DMS53 (cell line): Measurements from ENCODE around the gene COL23A1.

Source experiments
- DNase-seq: peaks from one replicate; lab custom pipeline; 2025; lab: John Stamatoyannopoulos, UW

Gene COL23A1

DNA sequence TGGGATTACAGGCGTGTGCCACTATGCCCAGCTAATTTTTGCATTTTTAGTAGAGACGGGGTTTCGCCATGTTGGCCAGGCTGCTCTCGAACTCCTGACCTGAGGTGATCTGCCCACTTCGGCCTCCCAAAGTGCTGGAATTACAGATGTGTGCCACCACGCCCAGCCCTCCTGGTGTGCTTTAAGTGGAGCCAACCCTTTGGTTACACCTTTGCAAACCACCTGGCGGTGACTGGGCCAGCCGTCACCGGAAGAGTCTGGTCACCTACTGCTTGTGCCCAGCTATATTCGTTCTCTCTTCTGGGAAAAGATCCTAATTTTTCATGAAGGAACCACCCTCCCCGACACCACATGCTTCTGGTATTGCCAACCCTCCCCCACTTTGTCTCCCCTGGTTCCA, 35.9 kb downstream of the COL23A1 start:
- DNase-seq, result no peak

DNA sequence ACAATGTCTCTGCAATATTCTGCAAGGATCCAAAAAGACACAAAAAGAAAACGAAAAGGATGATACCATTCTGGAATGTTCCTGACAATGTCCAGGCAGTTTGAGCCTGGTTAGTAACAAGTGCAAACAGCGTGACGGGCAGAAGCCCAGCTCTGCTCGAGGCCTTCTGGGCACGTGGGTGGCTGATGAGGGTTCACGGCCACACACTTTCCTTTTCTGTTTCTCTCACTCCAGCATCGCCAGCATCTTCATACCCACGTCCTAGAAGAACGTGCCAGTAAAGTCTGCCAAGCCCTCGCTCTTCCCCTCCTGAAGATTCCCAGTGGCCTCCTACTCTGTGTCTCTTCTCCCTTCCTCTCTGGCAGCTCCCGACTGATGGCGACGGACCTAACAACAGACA, 36.7 kb downstream of the COL23A1 start:
- no peak for DNase-seq

DNA sequence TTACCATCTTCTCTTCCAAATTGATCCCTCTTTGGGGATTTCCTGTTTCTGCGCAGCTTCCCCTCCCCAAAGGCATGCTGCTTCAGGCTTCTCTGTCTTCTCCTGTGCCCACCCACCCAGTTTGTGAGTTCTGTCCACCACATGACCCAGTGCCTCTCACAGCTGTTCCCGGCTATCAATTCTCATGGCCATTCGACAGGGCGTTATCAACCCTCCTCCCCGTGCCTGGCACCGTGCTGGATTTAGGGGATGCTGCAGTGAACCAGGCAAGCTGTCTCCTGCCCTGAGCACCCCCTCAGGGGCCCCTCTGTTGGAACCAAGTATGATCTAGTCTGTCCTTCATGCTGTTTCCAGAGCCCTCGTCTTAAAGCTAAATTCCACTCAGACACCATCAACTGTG, 38.7 kb downstream of the COL23A1 start:
- no peak for DNase-seq

DNA sequence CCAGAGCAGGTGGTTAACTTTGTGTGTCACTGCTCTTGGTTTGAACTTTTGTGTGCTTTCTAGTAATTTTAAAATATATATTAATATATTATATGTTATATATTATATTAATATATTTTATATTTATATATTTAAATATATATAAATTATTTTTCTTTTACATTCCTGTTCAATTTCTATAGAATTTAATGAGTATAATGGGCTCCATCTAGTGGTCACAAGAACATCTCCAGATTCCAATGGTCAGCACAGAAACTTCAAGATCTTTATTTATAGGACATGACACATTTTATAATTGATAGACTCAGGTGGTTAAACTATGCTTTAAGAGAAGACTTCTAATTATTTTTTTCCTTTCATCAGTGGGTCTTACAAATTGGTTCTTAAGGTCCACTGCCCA, 39.1 kb downstream of the COL23A1 start:
- peak; percentile 55 for DNase-seq

DNA sequence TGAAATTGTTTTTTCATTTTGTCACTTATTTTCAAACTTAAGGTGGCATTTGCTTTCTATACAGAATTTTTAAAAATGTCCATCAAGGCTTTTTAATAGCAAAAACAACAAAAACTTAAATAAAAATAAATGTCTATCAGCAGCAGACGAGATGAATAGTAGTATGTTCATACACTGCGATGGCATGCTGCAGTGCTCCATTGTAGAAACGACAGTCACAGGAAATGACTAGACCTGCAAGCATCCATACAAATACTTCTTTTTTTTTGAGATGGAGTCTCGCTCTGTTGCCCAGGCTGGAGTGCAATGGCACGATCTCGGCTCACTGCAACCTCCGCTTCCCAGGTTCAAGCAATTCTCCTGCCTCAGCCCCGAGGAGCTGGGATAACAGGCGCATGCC, 41.4 kb downstream of the COL23A1 start:
- DNase-seq, result no peak

DNA sequence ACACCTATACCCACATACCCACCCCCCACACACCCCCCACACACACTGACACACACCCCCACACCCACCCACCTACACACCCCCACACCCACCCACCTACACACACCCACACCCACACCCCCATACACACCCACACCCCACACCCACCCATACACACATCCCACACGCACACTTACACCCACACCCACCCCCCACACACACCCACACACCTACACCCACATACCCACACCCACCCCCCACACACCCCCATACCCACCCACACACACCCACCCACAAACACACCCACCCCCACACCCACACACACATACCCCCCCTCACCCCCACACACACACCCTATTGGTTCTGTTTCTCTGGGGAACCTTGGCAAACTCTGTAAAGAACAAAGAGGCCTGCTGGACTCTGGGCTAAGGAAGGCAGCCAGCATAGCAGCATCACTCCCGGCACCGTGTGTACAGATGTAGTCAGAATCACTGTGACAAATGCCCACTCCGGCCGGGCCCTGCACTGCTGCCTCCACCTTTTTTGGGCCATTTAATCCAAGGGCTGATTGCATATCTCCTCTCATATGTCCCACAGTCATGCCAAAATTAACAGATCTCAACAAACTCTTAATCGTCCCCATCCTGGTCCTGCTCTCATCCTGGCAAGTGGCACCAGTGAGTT, 42.3 kb downstream of the COL23A1 start:
- no peak for DNase-seq

DNA sequence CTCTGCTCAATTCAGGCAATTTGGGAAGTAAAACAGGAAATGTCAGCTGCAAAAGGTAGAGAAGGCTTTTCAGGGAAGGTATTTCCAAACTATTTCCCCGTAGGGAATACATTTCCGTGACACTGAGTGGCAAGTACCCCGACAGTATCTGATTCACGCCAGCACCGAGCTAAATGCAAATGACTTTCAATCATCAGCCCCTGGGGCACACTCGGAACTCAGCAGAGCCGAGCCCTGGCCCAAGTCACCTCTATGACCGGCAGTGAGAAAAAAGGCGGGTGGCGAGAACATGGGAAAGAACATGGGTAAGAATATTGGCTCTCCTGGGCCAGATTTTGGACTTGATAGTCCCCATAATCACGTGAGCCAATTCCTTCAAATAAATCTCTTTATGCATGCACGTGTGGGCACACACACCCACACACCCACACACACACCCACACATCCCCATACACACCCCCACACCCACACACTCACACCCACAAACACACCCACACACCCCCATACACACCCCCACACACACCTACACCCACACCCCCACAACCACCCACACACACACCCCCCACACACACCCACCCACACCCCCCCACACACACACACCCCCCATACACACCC, 43.0 kb downstream of the COL23A1 start:
- no peak for DNase-seq

DNA sequence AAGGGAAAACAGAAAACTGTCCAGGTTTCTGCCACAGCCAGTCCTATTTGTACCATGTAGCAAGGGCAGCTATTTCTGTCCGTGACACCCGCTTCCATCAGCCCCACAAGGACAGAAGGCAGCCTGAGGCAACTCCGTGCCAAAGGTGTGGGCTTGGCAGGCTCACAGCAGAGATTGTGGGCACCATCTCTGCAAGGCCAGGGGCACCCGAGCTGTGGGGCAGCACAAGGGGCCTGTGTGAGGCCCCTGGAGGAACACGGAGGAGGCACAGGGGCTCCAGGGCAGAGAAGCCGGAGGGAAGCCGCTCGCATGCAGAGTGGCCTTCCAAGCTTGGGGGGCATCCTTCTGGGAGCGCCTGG, 43.5 kb downstream of the COL23A1 start:
- no peak for DNase-seq

DNA sequence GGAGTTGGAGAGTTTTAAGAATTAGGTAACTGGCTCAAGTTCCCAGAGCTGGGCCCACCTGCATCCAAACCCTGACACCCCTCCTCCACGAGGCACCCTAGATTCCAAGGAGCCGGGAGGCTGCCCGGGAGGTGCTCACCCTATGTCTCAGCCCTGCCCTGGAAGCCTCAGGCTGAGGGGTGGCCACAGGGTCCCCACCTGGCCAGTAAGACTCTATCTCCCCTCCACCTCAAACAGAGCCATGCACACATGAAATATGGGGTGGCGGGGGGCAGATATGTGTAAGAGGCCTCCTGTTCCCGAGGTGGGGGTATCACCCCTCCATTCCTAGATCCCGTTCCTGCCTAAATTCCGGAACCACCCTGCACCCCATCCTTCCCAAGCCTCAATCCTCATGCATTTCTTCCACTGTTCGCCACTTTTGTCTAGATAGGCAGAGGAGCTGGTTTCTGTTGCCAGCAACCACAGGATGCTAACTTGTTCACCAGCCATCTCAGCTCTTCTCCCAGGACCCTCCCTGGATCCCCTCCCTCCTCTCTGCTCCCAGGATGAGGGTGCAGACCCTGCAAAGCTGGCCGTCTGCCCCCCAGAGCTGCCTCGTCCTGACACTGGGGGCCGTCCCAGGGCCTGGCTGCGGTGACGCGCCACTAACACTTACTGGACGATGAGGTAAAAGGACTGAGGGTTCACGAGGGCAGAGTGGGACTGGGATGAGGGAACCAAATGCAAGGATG, 44.1 kb downstream of the COL23A1 start:
- no peak for DNase-seq

DNA sequence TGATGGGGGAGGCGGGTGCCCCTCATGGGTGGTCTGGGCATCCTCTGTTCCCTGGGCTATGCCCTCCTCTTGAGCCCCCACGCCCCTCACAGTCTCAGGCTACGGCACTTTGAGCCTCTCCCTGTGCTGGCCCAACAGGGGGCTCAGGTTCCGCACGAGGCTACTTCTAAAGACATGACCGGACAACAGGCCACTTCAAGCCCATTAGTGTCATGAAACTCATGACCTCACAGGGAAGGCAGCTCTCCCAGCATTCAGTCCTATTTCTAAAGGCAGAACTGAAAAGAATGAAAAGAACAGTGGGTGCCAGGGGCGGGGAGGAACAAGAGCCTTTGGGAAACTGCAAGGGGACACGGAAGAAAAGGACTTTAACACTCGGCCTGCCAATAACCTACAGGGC, 45.0 kb downstream of the COL23A1 start:
- no peak for DNase-seq

DNA sequence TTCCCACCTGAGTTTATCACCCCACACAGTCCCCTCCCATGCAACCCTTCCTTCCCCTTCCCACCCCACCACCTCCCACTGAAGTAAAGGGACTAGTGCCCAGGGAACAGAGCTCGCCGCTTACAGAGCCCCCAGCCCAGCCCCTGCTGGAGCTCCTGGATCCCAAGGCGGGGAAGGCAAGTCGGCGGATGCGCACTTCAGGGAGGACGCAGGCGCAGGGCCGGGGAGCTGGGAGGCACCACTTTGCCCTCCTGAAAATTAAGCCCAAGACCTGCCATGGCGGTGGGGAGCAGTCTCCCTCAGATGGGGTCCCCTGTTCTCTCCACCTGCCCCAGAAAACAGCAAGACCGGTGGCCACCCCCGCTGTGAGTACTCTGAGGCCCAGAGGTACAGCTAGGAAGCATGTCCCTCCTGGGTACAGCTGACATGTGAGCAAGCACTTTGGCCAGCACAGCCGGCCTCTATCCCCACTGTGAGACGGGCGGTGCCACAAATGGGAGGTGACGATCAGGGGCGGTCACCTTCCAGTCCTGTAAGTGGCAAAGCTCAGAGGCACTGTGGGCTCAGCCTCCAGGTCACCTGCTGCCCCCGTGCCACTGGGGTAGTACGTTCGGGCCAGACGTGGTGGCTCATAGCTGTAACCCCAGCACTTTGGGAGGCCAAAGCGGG, 45.9 kb downstream of the COL23A1 start:
- DNase-seq, result no peak

DNA sequence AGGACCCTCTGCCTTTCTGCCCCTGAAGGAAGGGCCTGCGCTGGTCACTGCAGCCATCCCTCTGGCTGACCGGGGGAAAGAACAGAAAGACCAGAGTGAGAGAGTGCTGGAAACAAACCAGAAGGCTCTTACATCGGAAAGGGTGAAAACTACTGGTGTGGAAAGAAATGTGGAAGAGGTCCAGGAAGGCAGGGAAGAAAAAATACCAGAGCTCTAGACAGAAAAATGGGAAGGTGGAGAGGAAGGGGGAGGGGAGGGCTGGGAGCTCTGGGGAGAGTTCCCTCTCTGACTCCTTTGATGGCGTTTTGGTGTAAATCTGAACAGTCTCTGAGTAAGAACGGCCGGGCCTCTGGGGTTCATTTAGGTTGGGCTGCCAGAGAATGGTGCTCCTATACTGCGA, 47.7 kb downstream of the COL23A1 start:
- no peak for DNase-seq

DNA sequence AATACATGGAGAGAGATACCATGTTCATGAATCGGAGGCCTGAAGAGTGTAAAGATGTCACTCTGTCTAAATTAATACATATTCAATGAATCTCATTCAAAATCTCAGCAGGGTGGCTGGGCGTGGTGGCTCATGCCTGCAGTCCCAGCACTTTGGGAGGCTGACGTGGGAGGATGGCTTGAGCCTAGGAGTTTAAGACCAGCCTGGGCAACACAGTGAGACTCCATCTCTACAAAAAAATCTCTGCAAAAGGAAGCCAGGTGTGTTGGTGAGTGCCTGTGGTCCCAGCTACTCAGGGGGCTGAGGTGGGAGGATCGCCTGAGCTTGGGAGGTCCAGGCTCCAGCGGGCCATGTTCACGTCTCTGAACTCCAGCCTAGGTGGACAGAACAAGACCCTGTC, 49.7 kb downstream of the COL23A1 start:
- DNase-seq, result no peak

DNA sequence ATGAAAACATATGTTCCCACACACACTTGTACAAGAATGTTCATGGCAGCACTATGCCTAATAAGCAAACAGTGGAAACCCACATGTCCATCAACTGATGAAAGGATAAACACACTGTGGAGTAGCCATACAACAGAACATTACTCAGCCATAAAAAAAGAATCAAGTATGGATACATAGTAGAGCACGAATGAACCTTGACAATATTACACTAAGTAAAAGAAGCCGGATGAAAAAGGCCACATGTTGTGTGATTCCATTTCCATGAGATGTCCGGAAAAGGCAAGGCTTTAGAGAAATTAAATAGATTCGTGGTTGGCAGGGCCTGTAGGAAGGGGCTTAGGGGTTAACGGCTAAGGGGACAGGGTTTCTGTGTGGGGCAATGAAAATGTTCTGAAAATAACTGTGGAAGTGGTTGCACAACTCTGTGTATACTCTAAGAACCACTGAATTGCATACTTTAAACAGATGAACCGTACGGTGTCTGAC, 51.4 kb downstream of the COL23A1 start:
- DNase-seq, result no peak

DNA sequence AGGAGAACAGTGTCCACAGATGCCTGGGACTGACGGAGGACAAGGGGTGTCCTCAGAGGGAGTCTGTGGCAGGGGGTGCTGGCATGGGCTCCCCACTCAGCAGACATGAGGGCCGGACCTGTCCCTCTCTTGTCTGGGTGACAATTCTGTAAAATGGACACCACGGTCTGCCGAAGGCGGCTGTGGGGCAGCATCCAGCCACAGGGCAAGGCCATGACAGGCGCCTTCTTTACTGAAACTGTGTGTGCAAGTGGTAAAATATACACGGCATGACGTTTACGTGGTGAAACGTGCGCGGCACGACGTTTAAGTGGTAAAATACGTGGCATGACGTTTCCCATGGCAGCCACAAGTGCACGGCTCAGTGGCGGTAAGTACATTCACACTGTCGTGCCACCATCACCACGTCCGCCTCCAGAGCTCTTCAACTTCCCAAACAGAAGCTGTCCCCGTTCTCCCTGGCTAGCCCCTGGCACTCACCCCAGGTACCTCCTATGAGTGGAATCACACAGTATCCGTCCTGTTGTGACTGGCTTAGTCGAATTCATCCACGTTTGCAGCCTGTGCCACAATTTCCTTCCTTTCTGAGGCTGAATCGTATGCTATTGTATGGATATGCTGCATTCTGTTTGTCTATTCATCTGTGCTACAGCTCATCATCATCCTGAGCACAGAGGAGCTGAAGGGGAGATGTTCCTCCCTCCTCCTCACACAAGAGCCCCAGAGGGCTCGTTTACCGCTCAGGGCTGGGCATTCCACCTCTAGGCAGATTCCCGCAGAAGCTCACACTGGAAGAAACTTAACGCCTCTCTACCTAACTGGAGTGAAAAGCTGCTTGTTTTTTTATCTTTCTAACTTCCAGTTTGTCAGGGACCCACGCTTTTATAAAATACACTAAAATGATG, 52.5 kb downstream of the COL23A1 start:
- DNase-seq, result no peak

DNA sequence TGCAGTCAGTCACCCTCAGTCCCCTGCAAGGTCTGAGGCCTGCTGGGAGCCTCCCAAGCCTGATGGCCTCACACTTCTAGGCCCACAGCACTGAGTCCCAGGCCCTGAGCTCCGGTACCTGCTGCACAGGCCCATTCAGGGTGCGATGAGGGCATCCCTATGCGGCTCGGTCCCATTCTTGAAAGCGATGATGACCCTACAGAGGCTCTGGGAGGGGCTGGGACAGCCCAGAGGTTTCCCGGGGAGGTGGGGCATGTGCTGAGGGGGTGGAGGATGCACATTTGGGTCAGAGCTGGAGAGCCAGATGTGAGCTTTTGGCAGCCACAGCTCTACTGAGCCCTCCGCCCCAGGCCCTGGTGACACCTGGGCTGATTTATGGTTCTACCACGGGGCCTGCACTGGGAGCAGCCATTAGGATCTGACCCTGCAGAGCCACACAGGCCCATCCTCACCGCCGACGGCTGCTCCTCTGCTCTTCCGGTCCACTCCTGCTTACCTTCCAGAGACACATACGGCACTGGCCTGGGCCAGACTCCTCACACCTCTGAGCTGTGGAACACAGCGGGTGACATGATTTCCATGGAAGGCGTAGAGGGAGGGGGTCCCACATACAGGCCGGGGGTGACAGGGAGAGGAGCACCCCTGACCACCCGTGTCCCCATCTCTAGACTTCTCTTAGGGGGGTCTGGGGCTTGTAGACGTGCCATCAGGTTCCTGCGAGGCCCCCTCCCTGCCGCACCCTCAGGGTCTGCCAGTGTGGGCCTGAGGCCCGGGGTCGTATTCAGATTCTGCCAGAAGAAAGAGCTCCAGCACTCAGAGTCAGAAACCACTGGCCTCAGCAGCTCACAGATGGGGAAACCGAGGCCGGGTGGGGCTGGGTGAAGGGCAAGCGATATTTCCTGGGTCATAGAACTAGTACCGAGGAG, 53.4 kb downstream of the COL23A1 start:
- no peak for DNase-seq

DNA sequence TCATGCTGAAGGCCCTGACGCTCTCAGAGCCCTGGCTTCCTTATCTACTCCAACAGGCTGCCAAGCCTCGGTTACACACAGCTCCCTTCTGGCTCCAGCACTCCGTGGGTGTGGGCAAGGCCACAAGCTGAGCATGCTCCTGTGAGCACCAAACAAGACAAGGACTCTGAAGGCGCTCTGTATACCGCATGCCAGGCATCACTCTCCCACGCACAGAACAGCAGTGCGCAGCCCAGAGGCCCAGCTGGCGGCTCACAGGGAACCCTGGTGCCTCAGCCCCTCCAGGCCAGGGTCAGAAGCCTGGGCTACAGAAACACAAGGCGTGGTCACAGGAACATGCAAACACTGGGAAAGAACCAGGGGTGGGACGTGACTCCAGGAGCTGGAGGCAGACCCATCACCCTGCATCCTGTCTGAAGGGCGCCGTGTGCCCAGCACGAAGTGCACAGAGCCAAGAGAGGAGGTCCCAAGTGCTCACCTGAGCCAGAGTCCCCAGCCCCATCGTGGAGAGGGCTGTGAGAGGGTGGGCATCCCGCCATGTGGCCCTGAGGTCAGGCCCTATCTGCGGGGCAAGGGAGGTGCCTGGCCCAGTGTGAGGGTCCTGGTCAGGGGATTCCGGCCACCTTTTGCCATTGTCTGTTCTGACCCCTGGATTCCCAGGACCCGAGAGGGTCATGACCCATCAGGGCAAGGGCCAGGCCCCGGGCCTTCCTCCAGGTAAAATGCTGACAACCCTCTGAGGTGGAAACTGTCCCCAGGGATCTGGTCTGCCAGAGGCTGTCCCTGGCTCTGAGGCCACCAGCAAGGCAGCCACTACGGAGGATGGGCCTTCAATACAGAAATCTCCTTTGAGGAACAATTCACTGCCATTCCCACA, 54.7 kb downstream of the COL23A1 start:
- no peak for DNase-seq

DNA sequence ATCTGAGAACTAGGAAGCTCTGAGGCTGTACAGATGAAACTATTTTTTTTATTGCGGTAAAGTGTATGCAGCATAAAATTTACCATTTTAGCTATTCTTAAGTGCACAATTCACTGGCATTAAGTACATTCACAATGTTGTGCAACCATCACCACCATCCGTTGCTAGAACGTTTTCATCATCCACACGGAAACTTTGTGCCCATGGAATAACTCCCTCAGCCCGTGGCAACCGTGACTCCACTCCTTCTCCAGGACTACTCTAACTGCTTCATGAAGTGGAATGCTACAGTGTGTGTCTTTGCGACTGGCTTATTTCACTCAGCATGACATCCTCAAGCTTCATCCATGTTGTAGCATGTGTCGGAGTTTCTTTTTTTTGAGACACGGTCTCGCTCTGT, 57.1 kb downstream of the COL23A1 start:
- no peak for DNase-seq

DNA sequence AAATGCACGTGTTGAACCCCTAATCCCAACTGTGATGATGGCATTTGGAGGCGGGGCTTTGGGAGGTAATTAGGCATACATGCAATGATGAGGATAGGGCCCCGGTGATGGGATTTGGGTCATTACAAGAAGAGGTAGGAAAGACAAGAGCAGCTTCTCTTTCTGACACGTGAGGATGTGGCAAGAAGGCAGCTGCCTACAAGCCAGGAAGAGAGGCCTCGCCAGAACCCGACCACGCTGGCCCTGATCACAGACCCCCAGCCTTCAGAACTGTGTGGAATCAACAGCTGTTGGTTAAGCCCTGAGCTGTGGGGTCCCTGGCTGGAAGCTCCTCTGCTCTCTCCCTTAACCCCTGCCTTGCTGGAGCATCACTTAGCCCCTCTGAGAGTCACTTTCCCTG, 57.5 kb downstream of the COL23A1 start:
- no peak for DNase-seq

DNA sequence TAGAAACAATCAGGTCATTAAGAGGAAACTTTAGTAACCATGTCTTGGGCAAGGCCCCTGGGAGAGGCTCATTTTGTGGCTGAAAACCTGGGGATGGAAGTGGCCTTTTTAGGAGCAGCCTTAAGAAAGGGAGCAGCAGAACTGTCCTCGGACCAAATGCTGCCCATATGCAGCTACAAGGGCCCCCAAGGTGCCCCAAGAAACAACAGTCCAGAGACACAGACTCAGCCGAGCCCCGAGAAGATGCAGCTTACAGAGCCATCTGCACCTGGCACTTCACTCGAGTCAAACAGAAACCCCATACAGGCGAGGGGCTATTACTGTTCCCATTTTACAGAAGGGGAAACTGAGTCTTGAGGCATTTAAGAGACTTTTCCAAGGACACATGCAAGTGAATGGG, 58.0 kb downstream of the COL23A1 start:
- DNase-seq, result no peak
